ENCODE results near the gene IRX2. TPM values are rescaled to one million over a fixed set of nuclear protein-coding genes. Genes with fewer than 3 reads are reported as not detected.

Gene IRX2
- total RNA-seq, 1 donor from 2014 or later: 0.52 TPM

DNA sequence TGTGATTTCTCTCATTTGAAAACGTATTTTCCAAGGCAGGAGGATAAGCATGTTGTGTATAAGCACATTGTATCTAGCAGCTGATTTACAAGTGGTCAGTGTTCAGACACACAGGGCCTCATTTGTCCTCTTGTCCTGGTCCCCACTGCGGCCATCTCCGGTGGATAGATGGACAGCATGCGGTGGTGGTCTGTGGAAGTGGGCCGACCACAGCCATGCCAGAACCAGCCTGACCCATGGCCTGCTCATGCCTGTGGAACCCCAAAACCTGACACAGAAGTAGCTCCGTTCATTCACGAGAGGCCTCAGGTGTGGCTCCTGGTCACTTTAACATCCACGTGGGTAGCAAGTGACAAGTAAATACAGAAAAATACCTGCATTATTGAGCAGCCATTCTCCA lies 14.6 kb downstream of the IRX2 start:
- H3K4me1 ChIP-seq (ENCODE audit: control insufficient read depth in 3 of 3, insufficient read depth in 3 of 3, low read length in 3 of 3): peaks cover 0 to 6% (median 4%) of the 10 kb centered on the region in 3 donors
- H3K27ac ChIP-seq (ENCODE audit: low read depth, low read length): no peak overlapping the region
- no peak overlapping the region for H3K9ac ChIP-seq (ENCODE audit: low read depth in 1 of 3, low read length in 3 of 3)
- no peaks in the 10 kb centered on the region for H3K36me3 ChIP-seq (ENCODE audit: control insufficient read depth in 3 of 3, insufficient read depth in 3 of 3, low read length in 3 of 3)
- no peak overlapping the region for H3K4me3 ChIP-seq (ENCODE audit: low read length in 3 of 3)
- H3K27me3 ChIP-seq (ENCODE audit: control insufficient read depth in 3 of 3, insufficient read depth in 3 of 3, low read length in 3 of 3): peaks cover 48 to 68% (median 53%) of the 10 kb centered on the region in 3 donors
- H3K9me3 ChIP-seq (ENCODE audit: control insufficient read depth in 3 of 3, low read length in 3 of 3): peaks cover 0 to 3% (median 0%) of the 10 kb centered on the region in 3 donors

DNA sequence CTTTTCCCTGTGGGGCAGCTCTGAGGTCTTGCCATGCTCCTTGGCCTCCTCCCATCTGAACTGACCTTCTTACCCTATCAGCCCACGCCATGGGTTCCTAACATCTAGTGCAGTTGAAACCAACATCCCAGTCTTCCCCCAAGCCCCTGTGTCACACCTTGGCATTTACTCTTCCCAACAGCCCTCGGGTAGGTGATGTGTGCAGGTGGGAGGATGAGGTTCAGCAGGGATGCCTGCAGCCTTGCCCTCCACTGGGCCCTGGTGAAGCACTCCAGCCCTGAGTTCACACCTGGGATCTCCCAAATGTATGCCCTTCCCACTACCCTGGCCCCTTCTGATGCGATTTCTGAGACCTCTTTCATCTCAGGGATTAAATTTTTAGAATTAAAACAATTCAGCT lies 15.5 kb downstream of the IRX2 start:
- peaks cover 39 to 63% (median 46%) of the 10 kb centered on the region in 3 donors for H3K27me3 ChIP-seq (ENCODE audit: control insufficient read depth in 3 of 3, insufficient read depth in 3 of 3, low read length in 3 of 3)

DNA sequence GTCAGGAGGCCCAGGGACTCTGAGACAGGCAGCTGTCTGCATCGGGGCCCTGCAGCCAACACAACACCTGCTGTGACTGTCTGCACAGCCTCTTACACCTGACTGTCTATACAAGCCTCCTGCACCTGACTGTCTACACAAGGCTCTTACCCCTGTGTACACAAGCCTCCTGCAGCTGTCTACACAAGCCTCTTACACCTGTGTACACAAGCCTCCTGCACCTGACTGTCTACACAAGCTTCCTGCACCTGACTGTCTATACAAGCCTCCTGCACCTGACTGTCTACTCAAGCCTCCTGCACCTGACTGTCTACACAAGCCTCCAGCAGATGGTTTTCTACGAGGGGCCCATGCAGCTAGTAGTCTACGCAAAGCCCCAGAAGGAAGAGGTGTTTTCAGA lies 18.6 kb downstream of the IRX2 start:
- H3K27me3 ChIP-seq (ENCODE audit: control insufficient read depth in 3 of 3, insufficient read depth in 3 of 3, low read length in 3 of 3): peaks cover 20 to 50% (median 25%) of the 10 kb centered on the region in 3 donors
- H3K9ac ChIP-seq (ENCODE audit: low read depth in 1 of 3, low read length in 3 of 3): no peak overlapping the region
- no peaks in the 10 kb centered on the region for H3K36me3 ChIP-seq (ENCODE audit: control insufficient read depth in 3 of 3, insufficient read depth in 3 of 3, low read length in 3 of 3)
- no peak overlapping the region for H3K27ac ChIP-seq (ENCODE audit: low read depth, low read length)
- H3K9me3 ChIP-seq (ENCODE audit: control insufficient read depth in 3 of 3, low read length in 3 of 3): peaks cover 0 to 3% (median 0%) of the 10 kb centered on the region in 3 donors
- no peak overlapping the region for H3K4me3 ChIP-seq (ENCODE audit: low read length in 3 of 3)
- H3K4me1 ChIP-seq (ENCODE audit: control insufficient read depth in 3 of 3, insufficient read depth in 3 of 3, low read length in 3 of 3): no peaks in the 10 kb centered on the region

More for the DNA sequence above, 15.5 kb downstream of the IRX2 start:
- Histone ChIP-seq H3K9me3 (ENCODE audit: control insufficient read depth in 3 of 3, low read length in 3 of 3) (peaks cover 0 to 3% (median 0%) of the 10 kb centered on the region in 3 donors), H3K4me3 (ENCODE audit: low read length in 3 of 3) (no peak overlapping the region), H3K27ac (ENCODE audit: low read depth, low read length) (no peak overlapping the region), H3K36me3 (ENCODE audit: control insufficient read depth in 3 of 3, insufficient read depth in 3 of 3, low read length in 3 of 3) (no peaks in the 10 kb centered on the region), H3K9ac (ENCODE audit: low read depth in 1 of 3, low read length in 3 of 3) (no peak overlapping the region), H3K4me1 (ENCODE audit: control insufficient read depth in 3 of 3, insufficient read depth in 3 of 3, low read length in 3 of 3) (peaks cover 0 to 6% (median 4%) of the 10 kb centered on the region in 3 donors)

- H3K27ac ChIP-seq (ENCODE audit: low read depth, low read length): no peak overlapping the region
- peaks cover 14 to 49% (median 19%) of the 10 kb centered on the region in 3 donors for H3K27me3 ChIP-seq (ENCODE audit: control insufficient read depth in 3 of 3, insufficient read depth in 3 of 3, low read length in 3 of 3)
- H3K9ac ChIP-seq (ENCODE audit: low read depth in 1 of 3, low read length in 3 of 3): no peak overlapping the region
- H3K9me3 ChIP-seq (ENCODE audit: control insufficient read depth in 3 of 3, low read length in 3 of 3): peaks cover 0 to 3% (median 0%) of the 10 kb centered on the region in 3 donors
- H3K36me3 ChIP-seq (ENCODE audit: control insufficient read depth in 3 of 3, insufficient read depth in 3 of 3, low read length in 3 of 3): no peaks in the 10 kb centered on the region
- H3K4me1 ChIP-seq (ENCODE audit: control insufficient read depth in 3 of 3, insufficient read depth in 3 of 3, low read length in 3 of 3): no peaks in the 10 kb centered on the region
- no peak overlapping the region for H3K4me3 ChIP-seq (ENCODE audit: low read length in 3 of 3)
Observed at GRCh38 chr5:2732004-2732403, 19.5 kb downstream of the IRX2 start.

- Histone ChIP-seq H3K27me3 (ENCODE audit: control insufficient read depth in 3 of 3, insufficient read depth in 3 of 3, low read length in 3 of 3) (peaks cover 10 to 45% (median 18%) of the 10 kb centered on the region in 3 donors), H3K36me3 (ENCODE audit: control insufficient read depth in 3 of 3, insufficient read depth in 3 of 3, low read length in 3 of 3) (no peaks in the 10 kb centered on the region), H3K9ac (ENCODE audit: low read depth in 1 of 3, low read length in 3 of 3) (no peak overlapping the region), H3K27ac (ENCODE audit: low read depth, low read length) (no peak overlapping the region), H3K9me3 (ENCODE audit: control insufficient read depth in 3 of 3, low read length in 3 of 3) (no peaks in the 10 kb centered on the region), H3K4me3 (ENCODE audit: low read length in 3 of 3) (no peak overlapping the region), H3K4me1 (ENCODE audit: control insufficient read depth in 3 of 3, insufficient read depth in 3 of 3, low read length in 3 of 3) (no peaks in the 10 kb centered on the region)
Observed at GRCh38 chr5:2729189-2729588, 22.3 kb downstream of the IRX2 start.

- Histone ChIP-seq H3K9ac (ENCODE audit: low read depth in 1 of 3, low read length in 3 of 3) (no peak overlapping the region), H3K27me3 (ENCODE audit: control insufficient read depth in 3 of 3, insufficient read depth in 3 of 3, low read length in 3 of 3) (peaks cover 8 to 45% (median 18%) of the 10 kb centered on the region in 3 donors), H3K4me1 (ENCODE audit: control insufficient read depth in 3 of 3, insufficient read depth in 3 of 3, low read length in 3 of 3) (no peaks in the 10 kb centered on the region), H3K27ac (ENCODE audit: low read depth, low read length) (no peak overlapping the region), H3K4me3 (ENCODE audit: low read length in 3 of 3) (no peak overlapping the region), H3K9me3 (ENCODE audit: control insufficient read depth in 3 of 3, low read length in 3 of 3) (no peaks in the 10 kb centered on the region), H3K36me3 (ENCODE audit: control insufficient read depth in 3 of 3, insufficient read depth in 3 of 3, low read length in 3 of 3) (no peaks in the 10 kb centered on the region)
Observed at GRCh38 chr5:2727550-2727949, 23.9 kb downstream of the IRX2 start.

DNA sequence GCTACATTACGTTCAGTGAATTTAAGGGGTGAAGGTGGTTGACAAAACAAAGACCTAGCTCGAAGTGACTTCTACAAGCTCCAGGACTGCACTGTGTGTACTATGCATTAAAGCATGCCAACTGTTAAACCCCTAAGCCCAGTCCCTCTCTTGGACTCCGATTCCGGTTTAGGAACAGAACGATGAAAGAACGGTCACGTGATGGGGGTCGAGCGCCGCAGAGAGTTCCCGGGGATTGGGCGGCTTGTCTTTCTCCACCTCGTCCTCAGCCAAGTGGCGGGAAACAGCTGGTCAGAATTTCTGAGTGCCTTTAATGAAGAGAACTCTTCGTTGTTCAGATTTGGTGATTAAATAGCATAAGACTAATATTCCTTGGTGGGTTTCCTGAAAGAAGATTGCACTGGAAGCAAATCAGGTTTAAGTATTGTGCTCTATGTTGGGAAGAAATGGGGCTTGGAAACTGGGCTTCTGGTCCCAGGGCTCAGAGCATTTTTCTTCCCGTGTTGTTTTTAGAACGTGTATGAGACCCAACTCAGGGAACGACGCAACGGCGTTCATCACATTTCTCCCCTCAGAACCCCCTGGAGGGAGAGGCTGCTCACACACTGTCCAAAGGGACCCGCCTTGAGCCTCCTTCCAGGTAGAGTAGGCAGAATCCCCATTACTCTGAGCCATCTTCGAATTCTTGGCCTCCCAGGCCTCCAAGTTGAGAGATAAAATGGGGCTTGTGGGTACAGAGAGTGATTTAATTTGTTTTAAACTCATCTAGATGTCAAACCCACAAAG lies 25.3 kb downstream of the IRX2 start:
- H3K27ac ChIP-seq (ENCODE audit: low read depth, low read length): no peak overlapping the region

DNA sequence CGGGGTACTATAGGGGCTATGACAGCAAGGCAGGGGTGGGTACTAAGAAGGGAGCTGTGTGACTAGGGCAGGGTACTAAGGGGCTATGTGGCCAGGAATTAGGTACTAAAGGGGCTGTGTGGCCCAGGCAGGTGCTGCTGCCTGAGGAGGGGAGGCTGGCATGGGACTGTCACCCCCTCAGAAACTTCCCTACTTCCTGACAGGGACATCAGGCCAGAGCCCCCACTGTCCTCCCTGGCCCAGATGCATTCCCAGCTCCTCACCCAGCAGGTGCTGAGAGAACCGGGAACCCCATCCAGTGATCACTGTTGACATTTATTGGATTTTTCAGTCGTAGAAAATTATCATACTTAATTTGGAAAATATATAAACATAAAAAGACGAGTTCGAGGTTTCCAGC lies 26.6 kb downstream of the IRX2 start:
- Histone ChIP-seq H3K27me3 (ENCODE audit: control insufficient read depth in 3 of 3, insufficient read depth in 3 of 3, low read length in 3 of 3) (peaks cover 4 to 44% (median 16%) of the 10 kb centered on the region in 3 donors), H3K4me3 (ENCODE audit: low read length in 3 of 3) (no peak overlapping the region), H3K36me3 (ENCODE audit: control insufficient read depth in 3 of 3, insufficient read depth in 3 of 3, low read length in 3 of 3) (no peaks in the 10 kb centered on the region), H3K4me1 (ENCODE audit: control insufficient read depth in 3 of 3, insufficient read depth in 3 of 3, low read length in 3 of 3) (no peaks in the 10 kb centered on the region), H3K9me3 (ENCODE audit: control insufficient read depth in 3 of 3, low read length in 3 of 3) (no peaks in the 10 kb centered on the region), H3K9ac (ENCODE audit: low read depth in 1 of 3, low read length in 3 of 3) (no peak overlapping the region), H3K27ac (ENCODE audit: low read depth, low read length) (no peak overlapping the region)

More for the DNA sequence above, 25.3 kb downstream of the IRX2 start:
- Histone ChIP-seq H3K36me3 (ENCODE audit: control insufficient read depth in 3 of 3, insufficient read depth in 3 of 3, low read length in 3 of 3) (no peaks in the 10 kb centered on the region), H3K9me3 (ENCODE audit: control insufficient read depth in 3 of 3, low read length in 3 of 3) (no peaks in the 10 kb centered on the region), H3K27me3 (ENCODE audit: control insufficient read depth in 3 of 3, insufficient read depth in 3 of 3, low read length in 3 of 3) (peaks cover 4 to 44% (median 18%) of the 10 kb centered on the region in 3 donors), H3K9ac (ENCODE audit: low read depth in 1 of 3, low read length in 3 of 3) (no peak overlapping the region), H3K4me1 (ENCODE audit: control insufficient read depth in 3 of 3, insufficient read depth in 3 of 3, low read length in 3 of 3) (no peaks in the 10 kb centered on the region), H3K4me3 (ENCODE audit: low read length in 3 of 3) (no peak overlapping the region)

GRCh38 chr5:2724031-2724581 lies 27.4 kb downstream of the IRX2 start:
- Histone ChIP-seq H3K36me3 (ENCODE audit: control insufficient read depth in 3 of 3, insufficient read depth in 3 of 3, low read length in 3 of 3) (no peaks in the 10 kb centered on the region), H3K9ac (ENCODE audit: low read depth in 1 of 3, low read length in 3 of 3) (no peak overlapping the region), H3K9me3 (ENCODE audit: control insufficient read depth in 3 of 3, low read length in 3 of 3) (no peaks in the 10 kb centered on the region), H3K4me3 (ENCODE audit: low read length in 3 of 3) (no peak overlapping the region), H3K27me3 (ENCODE audit: control insufficient read depth in 3 of 3, insufficient read depth in 3 of 3, low read length in 3 of 3) (peaks cover 4 to 41% (median 14%) of the 10 kb centered on the region in 3 donors), H3K27ac (ENCODE audit: low read depth, low read length) (no peak overlapping the region), H3K4me1 (ENCODE audit: control insufficient read depth in 3 of 3, insufficient read depth in 3 of 3, low read length in 3 of 3) (no peaks in the 10 kb centered on the region)

- no peaks in the 10 kb centered on the region for H3K4me1 ChIP-seq (ENCODE audit: control insufficient read depth in 3 of 3, insufficient read depth in 3 of 3, low read length in 3 of 3)
- H3K27ac ChIP-seq (ENCODE audit: low read depth, low read length): no peak overlapping the region
- no peaks in the 10 kb centered on the region for H3K36me3 ChIP-seq (ENCODE audit: control insufficient read depth in 3 of 3, insufficient read depth in 3 of 3, low read length in 3 of 3)
- H3K9ac ChIP-seq (ENCODE audit: low read depth in 1 of 3, low read length in 3 of 3): no peak overlapping the region
- H3K4me3 ChIP-seq (ENCODE audit: low read length in 3 of 3): no peak overlapping the region
- H3K9me3 ChIP-seq (ENCODE audit: control insufficient read depth in 3 of 3, low read length in 3 of 3): no peaks in the 10 kb centered on the region
- H3K27me3 ChIP-seq (ENCODE audit: control insufficient read depth in 3 of 3, insufficient read depth in 3 of 3, low read length in 3 of 3): peaks cover 4 to 31% (median 13%) of the 10 kb centered on the region in 3 donors
Observed at GRCh38 chr5:2722901-2723300, 28.6 kb downstream of the IRX2 start.

Measured in skeletal muscle tissue (tissue), 4 donors.